T-helper 2 cell treated with Interferon-gamma antibody and Interleukin-4, amounts not matched to agents 100 ng/mL and 5 ng/mL, for 36 hours (primary cell): ENCODE measurements around the gene NUDT16L1. TPM values are rescaled to one million over a fixed set of nuclear protein-coding genes. Genes with fewer than 3 reads are reported as not detected.

Source experiments
- intact Hi-C: fragments of 100-400 bp; cut with micrococcal nuclease; formaldehyde crosslinking; loops from one replicate; pipeline ENCODE4 v1.15.1; 2023
- total RNA-seq: library from RNA; stranded (reverse); gene quantifications from 2 replicates; pipeline ENCODE4 v1.2.3, GENCODE V29; 2022

NUDT16L1 gene
- total RNA-seq: 33.4 and 34.7 TPM in 2 replicates

DNA sequence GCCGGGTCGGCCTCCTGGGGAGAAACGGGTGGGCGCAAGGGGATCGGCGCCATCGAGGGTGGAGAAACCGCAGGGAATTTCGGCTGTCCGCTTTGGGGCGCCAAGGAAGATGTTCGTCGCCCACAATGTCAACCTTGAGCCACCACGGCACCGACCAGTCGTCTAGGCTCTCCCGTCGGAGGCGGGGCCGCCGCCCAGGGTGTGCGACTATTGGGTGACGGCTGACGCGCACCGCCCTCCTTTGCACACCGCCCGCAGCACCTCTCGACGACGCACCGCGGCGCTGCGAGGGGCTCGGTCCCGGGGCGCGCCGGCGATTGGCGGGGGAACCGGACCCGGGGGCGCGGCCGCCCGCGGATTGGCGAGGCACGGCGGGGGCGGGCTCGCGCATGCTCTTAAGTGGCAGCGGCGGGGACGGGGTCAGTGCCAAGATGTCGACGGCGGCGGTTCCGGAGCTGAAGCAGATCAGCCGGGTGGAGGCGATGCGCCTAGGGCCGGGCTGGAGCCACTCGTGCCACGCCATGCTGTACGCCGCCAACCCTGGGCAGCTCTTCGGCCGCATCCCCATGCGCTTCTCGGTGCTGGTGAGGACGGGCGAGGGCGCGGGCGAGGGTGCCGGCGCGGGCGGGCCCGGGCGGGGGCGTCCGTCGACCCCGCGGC, at the start of gene NUDT16L1:
TSS of gene NUDT16L1 (plus strand) at position 267 of the 660 bp plus-strand sequence. CDS start at position 432, 165 bp downstream.
- intact Hi-C loops: loop anchor here (1.0 to 10.0 kb wide), 6 partner anchors 17 to 261 kb away; partner anchors contain the start of genes ANKS3, DNAAF8, MGRN1 and SEC14L5

DNA sequence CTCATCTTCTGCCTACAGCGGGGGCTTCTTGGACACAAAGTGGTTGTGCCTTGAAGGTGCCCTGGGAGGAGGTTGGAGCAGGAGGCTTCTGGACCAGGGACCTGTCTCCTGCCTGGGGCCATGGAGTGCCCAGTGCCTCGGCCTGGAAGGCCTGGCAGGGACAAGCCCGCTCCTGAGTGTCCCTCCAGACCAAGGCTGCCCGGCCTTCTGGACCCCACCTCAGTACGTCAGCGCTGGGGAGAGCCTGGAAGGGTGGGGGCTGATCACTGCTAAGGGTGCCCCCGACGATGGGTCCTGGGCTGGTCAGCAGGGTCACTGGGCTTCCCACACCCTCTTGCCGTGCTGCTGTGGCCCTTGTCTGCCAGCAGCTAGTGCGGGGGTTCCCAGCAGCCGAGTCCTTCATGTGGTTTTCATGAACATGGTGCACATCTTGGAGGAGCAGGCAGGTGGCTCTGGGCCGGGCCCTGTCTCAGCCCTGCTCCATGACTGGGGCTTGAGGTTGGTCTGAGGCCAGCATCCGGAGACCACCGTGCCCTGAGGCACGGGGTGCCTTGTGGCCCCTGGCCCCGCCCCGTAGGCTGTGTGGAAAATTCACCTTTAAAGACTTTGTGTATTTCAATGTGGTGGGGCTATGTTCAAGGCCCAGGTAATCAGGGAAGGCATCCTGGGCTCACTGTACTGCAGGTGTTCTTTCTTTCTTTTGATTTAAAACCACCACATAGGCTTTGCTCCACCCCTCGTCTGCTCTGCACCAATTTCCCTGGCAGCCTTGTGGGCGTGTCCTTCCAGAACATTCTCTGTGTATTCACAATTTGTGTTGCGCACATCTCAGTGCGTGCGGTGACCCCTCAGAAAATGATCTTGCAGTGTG, 46.4 kb upstream of the NUDT16L1 start:
- intact Hi-C loops: no loop called here

DNA sequence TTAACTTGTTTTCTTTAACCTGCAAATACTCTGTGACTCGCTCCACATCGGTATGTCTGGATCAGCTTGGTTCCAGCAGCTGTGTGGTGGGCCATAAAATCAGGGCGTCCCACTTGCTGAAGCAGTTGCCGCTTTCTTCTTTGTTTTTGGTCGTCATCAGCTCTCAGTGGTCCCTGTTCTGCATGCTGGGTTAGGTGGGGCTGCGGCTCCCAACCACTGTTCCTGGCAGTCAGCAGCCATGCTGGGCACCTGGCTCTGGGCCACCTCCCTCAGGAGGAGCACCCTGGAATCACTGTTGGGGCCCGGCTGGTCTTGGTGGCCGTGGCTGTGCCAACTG, 45.8 kb upstream of the NUDT16L1 start:
- intact Hi-C loops: no loop called here

DNA sequence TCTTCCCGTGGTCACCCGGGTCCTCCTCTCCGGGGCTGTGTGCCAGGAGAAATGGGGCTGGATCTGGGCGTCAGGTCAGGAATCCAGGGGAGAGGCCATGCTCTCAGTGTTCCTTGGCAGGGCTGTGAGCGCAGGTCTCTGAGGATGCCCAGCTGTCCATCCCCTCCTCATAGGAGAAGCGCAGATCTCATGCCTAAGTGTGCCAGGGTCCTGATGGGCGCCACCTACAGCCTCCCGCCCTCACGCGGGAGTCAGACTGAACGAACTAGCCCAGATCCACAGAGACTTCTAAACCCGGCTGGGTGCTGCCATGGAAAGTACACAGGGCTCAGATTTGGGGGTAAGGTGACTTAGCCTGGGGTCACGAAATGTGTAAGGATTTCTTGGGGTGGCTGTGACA, 44.4 kb upstream of the NUDT16L1 start:
- intact Hi-C loops: no loop called here

DNA sequence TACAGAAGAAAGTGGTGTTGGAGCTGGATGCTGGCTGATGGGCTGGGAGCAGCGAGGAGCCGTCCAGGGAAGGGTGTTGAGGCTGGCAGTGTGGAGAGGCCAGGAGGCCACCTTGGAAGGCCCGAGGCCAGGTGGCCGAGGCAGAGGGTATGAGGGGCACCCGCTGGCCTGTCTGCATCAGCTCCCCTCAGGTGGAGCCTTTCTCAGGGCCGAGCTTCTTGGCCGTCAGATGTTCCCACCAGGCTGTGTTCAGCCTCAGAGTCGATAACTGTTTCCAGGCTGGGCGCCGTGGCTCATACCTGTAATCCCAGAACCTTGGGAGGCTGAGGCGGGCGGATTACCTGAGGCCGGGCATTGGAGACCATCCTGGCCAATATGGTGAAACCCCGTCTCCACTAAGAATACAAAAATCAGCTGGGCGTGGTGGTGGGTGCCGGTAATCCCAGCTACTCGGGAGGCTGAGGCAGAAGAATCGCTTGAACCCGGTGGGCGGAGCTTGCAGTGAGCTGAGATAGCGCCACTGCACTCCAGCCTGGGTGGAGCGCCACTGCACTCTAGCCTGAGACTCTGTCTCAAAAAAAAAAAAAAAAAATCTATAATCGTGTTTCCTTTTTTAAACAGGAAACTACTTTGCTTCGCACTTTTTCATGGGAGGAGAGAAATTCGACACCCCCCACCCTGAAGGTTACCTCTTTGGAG, 43.5 kb upstream of the NUDT16L1 start:
- intact Hi-C loops: loop anchor here (1.0 kb wide), 1 partner anchor 26 kb away; no protein-coding TSS in a partner anchor

DNA sequence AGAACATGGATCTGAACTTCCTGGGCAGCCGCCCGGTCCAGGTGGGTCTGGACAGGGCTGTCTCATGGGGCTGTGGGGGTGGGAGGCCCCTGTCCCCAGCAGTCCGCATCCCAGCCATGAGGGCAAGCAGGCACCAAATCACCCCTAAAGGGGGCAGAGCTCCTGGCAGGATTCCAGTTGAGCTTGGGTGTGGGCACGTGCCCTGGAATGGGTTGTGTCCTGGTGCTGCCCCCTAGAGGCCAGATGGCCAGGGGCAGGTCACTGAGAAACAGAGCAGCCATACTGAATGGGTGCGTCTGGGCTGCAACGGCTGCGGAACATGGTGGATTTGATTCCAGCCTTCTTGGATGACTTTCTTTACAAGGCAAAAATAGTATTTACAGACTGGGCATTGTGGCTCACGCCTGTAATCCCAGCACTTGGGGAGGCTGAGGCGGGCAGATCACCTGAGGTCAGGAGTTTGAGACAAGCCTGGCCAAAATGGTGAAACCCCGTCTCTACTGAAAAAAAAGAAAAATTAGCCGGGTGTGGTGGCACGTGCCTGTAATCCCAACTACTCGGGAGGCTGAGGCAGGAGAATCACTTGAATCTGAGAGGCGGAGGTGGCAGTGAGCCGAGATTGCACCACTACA, 42.8 kb upstream of the NUDT16L1 start:
- intact Hi-C loops: loop anchor here (1.0 kb wide), 1 partner anchor 26 kb away; no protein-coding TSS in a partner anchor

DNA sequence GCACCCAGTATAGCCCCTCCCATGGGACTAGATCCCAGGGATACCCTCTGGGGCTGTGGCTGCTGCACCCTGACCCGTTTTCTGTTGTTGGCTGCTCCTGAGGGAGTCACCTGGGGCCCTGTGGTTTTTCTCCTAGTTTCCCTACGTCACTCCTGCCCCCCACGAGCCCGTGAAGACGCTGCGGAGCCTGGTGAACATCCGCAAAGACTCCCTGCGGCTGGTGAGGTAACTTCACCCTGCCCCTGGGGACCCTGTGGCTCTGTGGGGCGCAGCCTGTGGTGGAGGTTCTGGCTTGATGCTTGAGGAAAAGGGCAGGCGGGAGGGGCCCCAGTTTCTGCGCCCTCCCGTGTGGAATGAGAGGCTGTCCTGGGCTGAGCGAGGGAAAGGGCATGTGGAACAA, 41.5 kb upstream of the NUDT16L1 start:
- intact Hi-C loops: no loop called here

DNA sequence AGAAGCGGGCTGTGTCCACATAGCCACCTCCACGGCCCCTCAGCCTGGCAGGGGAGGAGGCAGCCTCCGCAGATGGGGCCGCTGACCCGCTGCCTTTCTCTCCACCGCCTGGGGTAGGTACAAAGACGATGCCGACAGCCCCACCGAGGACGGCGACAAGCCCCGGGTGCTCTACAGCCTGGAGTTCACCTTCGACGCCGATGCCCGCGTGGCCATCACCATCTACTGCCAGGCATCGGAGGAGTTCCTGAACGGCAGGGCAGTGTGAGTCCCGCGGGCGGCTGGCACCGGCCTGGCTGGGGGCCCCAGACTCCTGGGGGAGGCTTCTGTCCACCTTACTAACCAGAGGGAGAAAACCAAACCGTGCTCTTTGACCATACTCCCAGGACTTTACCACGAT, 40.8 kb upstream of the NUDT16L1 start:
- intact Hi-C loops: no loop called here

DNA sequence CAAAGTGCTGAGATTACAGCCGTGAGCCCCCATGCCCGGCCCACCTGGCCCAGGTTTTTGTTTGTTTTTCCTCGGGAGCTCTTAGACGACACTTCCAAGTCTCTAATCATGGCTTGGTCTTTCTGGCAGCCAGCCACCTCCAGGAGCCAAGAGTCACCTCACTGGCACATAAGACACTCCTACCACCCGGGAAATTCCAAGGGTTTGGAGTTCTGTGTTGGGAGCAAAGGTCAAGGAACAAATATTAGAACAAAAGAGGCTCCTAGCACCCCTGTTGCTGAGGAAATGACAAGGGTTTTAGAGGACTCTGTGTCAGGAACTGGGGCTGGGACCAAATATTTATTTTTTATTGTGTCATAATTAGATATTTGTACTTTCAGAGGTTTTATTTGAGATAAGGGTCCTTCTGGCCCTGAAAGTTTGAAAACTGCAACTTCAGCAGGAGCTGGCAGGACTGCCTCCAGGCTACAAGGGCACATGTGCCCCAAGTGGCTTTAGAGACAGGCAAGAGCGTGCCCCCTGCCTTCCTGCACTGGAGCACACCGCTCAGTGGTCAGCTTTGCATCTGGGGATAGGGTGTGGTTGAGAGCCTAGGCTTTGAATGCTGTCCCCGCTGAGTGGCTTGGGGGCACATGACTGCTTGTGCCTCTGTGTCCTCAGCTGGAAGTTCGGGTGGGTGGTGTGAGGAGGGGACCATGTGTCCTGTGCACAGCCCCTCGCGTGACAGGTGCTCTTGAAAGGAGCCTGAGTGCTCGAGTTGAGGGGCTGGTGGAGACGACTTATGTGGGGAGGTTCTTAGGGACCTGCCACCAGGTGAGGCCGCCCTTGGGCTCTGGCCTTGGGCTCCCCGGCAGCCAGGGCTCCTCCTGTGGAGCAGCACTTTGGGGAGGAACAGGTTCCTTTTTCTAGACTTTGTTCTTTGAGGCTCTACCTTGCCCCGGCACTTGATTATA, 39.1 kb upstream of the NUDT16L1 start:
- intact Hi-C loops: no loop called here

DNA sequence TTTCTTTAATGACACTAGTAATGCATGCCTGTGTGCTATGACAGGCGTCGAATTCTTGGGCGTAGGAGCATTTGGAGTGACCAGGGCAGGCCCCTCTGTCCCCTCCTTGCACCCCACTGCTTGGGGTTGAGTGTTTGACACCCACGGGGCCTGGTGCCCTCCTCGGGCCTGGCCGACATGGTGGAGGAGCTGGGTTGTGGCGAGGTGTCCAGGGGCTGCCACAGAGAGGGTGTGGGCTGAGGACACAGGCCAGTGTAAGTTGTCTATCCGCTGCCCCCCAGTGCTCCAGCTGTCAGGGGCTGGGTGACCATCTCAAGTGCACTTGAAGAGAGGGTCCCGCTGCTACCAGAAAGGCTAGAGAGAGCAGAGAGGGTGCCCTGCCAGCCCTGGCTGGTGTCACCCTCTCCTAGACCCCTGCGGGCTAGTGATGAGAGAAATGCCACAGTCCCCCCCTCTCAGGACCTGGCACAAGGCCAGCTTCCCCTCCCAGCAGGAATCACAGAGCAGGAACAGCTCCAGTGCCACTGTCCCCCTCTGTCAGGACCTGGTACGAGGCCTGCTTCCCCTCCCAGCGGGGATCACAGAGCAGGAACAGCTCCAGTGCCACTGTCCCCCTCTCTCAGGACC, 38.3 kb upstream of the NUDT16L1 start:
- intact Hi-C loops: no loop called here

DNA sequence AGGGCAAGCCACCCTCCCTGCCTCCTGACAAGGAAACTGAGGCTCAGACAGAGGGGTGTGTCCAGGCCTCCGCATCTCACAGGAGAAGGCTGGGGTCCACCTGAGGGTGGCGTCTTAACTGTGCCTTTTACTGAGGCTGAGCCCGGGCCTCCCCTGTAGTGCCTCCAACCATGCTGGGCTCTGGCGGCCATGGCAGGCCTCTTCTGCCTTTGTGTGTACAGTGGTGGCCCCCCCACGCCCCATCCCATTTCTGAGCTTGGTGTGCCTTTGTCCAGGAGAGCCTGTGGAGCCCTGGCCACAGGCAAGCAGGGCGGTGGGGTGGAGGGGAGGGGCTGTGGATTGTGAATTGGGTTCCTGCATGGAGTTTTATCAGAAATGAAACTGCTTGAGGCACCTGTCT, 37.6 kb upstream of the NUDT16L1 start:
- intact Hi-C loops: no loop called here

DNA sequence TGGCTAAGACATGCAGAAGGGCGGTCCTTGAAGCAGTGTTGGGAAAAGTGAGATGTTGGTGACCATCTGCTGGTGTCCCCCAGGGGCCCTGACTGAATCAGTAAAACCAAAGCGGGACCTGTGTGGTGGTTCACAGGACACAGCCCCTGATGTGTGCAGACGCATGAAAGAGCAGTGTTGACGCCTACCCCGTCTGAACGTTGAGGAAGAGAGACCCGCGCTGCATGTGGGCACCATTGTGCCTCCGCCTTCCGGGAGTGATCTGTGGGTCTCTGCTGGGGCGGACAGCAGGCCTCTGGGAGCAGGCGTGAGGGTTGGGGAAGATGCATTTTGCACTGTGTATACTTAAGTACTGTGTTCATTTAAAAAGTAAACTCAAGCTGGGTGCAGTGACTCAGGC, 37.1 kb upstream of the NUDT16L1 start:
- intact Hi-C loops: no loop called here

DNA sequence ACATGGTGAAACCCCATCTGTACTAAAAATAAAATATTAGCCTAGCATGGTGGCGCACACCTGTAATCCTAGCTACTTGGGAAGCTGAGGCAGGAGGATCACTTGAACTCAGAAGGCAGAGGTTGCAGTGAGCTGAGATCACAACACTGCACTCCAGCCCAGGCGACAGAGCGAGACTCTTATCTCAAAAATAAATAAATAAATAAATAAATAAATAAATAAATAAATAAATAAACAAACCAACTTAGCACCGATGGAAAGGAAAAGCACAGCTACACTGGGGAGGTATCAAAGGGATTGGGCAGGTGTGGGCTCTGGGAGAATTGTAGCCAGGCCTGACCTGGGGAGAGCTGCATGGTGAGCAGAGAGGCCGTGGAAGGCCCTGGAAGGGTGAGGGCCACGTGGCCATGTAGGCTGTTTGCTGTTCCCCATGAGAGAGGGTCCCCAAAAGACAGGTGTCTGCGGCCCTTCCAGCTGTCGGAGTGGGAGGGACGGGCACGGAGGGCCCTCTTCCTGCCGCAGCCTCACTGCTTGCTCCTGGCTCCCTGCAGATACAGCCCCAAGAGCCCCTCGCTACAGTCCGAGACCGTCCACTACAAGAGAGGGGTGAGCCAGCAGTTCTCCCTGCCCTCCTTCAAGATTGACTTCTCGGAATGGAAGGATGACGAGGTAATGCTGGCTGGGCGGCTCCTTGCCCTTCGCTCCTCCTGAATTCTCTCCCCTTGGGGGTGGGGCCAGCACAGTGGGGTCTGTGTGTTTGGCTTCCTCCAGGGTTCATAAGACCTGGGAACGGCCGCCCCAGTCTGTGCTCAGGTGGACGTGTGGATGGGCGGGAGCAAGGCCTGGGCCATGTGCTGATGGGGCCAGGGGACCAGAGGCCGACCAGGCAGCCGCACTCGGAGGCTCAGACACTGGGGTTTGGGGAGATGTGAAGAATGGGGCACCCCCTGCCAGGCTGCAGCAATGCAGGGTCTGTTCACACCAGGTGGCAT, 36.4 kb upstream of the NUDT16L1 start:
- intact Hi-C loops: no loop called here

DNA sequence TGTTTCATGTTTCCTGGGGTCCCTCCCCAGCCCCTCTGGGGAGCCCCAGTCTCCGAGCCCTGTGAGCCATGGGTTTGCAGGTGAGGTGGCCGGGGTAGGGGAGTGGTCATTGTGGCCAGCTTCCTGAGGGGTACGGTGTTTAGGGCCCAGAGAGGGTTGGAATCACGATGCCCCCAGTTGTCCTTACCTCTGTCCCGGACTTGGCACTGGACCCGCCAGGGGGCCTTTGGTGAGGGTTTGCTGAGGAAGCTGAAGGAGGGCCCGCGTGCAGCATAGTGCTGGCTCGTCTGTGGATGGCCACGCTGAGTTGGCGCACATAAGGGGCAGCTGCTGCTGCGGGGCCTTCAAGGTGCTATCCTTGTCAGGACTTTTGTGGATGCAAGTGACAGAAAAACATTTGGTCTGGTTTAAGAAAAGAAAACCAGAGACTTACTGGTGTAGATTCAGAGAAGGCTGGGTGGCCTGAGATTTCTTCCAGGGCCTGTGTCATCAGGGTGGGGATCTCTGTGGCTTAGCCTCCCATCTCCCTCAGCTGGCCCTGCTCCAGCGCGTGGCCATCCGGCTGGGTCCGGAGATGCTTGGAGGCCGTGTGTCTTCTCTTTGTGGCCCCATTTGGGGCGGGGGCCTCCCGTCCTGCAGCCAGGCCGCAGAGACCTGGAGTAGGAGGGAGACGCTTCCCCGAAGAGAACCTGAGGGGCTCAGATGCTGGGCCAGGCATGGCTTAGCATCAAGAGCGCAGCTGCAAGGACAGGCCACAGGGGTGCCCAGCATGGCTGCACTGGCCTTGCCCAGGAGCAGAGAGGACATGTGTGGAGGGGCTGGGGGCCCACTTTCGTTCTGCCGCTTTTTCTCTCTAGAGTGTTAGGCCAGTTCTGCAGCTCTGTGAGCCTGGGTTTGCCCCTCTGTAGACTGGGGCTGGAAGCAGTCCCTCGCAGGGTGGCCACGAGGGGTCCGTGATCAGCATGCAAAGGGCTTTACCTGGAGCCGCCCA, 33.7 kb upstream of the NUDT16L1 start:
- intact Hi-C loops: no loop called here

DNA sequence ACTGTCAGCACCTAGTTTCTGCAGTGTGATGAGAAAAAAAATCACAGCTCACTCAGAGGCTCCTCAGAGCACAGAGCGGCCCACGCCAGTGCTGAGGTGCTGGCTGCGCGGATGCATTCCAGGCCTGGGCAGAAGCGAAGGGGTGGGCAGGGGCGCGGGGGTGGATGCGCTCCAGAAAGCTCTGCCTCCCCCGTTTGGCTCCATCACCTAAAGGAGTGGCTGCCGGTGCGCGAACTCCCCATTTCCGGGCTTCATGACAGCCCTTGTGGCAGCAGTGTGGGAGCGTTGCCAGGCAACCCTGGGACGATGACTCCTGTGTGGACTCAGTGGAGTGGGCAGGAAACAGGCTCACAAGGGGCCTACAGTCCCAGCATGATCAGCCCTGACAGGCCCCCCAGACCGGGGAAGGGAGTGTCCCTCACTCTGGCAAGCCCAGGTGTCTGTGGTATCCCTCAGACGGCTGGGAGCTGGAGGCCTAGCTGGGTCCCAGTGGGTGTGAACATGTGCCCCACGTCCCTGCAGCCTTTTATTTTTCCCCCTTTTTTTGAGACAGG, 32.8 kb upstream of the NUDT16L1 start:
- intact Hi-C loops: no loop called here

DNA sequence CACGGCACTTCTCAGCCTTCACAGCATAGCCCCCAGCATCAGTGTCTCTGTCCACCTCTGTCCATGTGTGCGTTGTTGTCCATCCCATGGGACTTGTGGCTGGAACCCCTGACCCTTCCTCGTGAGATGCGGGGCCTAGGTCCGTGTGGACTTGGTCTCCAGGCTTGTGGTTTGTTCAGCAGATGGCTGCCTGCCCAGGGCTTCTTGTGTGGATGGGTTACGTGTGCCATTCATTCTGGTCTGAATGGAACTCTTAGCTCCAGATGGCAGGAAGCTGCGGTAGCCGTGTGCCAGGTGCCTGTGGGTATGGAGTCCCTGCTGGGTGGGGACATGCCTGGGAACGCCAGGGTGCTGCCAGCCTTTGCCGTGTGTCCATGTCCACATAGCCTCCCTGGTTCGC, 31.7 kb upstream of the NUDT16L1 start:
- intact Hi-C loops: no loop called here

DNA sequence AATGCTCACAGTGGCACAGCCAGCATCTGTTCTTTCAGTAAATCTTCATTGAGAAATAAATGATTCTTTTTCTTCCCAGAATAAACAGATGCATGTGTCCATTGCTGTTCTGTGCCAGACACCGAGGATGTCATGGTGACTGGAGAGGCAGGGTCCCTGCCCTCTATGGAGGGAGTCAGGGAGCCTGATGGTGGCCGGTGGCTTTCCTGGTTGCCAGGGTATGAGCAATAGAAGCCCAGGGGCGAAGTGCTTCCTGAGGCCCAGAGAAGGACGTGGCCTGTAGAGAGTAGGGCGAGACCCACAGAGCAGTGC, 29.9 kb upstream of the NUDT16L1 start:
- intact Hi-C loops: no loop called here
